ENCODE measurements around the gene S100PBP. TPM values are rescaled to one million over a fixed set of nuclear protein-coding genes. Genes with fewer than 3 reads are reported as not detected.

S100PBP gene
- total and polyA plus RNA-seq, 2 of the 13 experiments (the other 11 are each of a cell fraction or from before 2014, with no cell fraction given): 20.4 to 26.1 TPM

DNA sequence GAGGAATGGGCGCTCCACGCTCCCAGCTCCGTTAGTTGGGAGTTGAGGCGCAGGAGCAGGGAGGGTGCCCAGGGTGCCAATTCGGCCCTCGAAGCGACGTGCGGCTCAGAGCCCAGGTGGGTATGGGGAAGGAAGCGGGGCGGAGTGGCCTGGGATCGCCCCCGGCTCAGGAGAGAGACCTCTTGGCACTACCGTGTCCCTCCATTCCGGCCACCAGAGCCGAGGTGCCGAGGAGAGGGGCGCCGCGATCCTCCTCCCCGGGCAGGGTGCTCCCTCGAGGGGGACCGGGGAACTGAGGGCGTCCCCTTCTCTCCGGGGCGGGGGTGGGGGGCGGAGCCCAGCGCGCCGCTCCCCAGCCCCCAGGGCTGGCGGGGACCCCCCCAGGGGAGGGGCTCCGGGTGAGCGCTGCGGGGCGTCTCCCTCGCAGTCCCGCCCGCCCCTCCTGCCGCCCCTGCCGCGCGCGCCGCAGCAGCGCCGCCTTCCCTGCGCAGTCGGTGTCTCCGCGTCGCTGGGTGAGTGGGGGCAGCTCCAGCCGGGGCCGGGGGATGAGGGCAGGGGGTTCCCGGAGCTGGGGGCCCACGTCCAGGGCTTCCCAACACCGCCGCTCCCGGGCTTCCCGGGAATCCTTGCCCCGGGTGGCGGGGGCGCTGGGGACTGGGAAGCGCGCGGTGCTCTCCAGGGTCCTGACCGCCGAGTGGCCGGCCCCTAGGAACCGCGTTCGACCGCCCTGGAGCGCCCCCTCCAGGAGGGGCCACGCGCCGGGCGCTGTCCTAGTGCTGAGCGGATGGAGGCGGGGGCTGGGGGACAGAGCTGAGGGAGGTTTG lies 68.8 kb downstream of the S100PBP start, which contains the start of gene HPCA (continued):
- TF ChIP-seq, protein P1, sequence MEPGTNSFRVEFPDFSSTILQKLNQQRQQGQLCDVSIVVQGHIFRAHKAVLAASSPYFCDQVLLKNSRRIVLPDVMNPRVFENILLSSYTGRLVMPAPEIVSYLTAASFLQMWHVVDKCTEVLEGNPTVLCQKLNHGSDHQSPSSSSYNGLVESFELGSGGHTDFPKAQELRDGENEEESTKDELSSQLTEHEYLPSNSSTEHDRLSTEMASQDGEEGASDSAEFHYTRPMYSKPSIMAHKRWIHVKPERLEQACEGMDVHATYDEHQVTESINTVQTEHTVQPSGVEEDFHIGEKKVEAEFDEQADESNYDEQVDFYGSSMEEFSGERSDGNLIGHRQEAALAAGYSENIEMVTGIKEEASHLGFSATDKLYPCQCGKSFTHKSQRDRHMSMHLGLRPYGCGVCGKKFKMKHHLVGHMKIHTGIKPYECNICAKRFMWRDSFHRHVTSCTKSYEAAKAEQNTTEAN (CRISPR knock-in tag; conservative IDR thresholded peaks at IDR 0.05): peak; percentile 97
- TF ChIP-seq MED8 (CRISPR knock-in tag; IDR thresholded peaks at IDR 0.05; ENCODE audit: insufficient replicate concordance) (peak; percentile 54), ZNF7 (CRISPR knock-in tag; IDR thresholded peaks at IDR 0.05) (peak; percentile 84), MIER3 (CRISPR knock-in tag; IDR thresholded peaks at IDR 0.05; ENCODE audit: borderline replicate concordance) (peak; percentile 93), ZNF224 (CRISPR knock-in tag; IDR thresholded peaks at IDR 0.05) (no peak), ATF7 (IDR thresholded peaks at IDR 0.05) (no peak), ATF7 (CRISPR knock-in tag; IDR thresholded peaks at IDR 0.05) (no peak), NR2F1 (CRISPR knock-in tag; IDR thresholded peaks at IDR 0.05) (no peak), ZKSCAN5 (CRISPR knock-in tag; IDR thresholded peaks at IDR 0.05) (no peak), ZNF83 (CRISPR knock-in tag; IDR thresholded peaks at IDR 0.05; ENCODE audit: borderline replicate concordance) (peak; percentile 98), FOXP1 (IDR thresholded peaks at IDR 0.05) (no peak), FOXP1 (CRISPR knock-in tag; IDR thresholded peaks at IDR 0.05) (peak; percentile 36; the same call in 1 of the 2 replicates)
- TF ChIP-seq, protein P2, sequence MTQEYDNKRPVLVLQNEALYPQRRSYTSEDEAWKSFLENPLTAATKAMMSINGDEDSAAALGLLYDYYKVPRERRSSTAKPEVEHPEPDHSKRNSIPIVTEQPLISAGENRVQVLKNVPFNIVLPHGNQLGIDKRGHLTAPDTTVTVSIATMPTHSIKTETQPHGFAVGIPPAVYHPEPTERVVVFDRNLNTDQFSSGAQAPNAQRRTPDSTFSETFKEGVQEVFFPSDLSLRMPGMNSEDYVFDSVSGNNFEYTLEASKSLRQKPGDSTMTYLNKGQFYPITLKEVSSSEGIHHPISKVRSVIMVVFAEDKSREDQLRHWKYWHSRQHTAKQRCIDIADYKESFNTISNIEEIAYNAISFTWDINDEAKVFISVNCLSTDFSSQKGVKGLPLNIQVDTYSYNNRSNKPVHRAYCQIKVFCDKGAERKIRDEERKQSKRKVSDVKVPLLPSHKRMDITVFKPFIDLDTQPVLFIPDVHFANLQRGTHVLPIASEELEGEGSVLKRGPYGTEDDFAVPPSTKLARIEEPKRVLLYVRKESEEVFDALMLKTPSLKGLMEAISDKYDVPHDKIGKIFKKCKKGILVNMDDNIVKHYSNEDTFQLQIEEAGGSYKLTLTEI (CRISPR knock-in tag; conservative IDR thresholded peaks at IDR 0.05): no peak
- TF ChIP-seq, protein P3, sequence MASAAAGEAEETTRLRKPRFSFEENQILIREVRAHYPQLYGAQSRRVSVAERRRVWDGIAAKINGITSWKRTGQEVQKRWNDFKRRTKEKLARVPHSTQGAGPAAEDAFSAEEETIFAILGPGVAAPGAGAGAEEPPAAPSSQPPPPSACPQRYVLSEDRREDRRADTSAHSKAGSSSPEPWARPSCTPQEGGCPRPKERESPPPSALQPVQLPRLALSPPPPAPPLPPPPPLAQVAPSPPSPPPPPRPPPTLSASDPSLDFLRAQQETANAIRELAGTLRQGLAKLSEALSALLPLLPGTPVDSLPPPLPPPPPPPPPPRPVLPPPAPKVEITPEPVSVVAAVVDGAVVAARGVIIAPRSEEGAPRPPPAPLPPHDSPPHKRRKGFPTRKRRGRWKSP (CRISPR knock-in tag; IDR thresholded peaks at IDR 0.05): peak; percentile 89
- TF ChIP-seq, protein P4, sequence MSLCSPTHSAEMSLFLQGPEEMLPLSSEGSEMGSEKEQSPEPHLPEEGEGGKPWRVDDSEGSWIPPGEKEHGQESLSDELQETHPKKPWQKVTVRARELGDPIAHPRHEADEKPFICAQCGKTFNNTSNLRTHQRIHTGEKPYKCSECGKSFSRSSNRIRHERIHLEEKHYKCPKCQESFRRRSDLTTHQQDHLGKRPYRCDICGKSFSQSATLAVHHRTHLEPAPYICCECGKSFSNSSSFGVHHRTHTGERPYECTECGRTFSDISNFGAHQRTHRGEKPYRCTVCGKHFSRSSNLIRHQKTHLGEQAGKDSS (CRISPR knock-in tag; IDR thresholded peaks at IDR 0.05; ENCODE audit: borderline replicate concordance, low read depth): peak; percentile 90; the same call in 1 of the 2 replicates
- TF ChIP-seq, protein P5, sequence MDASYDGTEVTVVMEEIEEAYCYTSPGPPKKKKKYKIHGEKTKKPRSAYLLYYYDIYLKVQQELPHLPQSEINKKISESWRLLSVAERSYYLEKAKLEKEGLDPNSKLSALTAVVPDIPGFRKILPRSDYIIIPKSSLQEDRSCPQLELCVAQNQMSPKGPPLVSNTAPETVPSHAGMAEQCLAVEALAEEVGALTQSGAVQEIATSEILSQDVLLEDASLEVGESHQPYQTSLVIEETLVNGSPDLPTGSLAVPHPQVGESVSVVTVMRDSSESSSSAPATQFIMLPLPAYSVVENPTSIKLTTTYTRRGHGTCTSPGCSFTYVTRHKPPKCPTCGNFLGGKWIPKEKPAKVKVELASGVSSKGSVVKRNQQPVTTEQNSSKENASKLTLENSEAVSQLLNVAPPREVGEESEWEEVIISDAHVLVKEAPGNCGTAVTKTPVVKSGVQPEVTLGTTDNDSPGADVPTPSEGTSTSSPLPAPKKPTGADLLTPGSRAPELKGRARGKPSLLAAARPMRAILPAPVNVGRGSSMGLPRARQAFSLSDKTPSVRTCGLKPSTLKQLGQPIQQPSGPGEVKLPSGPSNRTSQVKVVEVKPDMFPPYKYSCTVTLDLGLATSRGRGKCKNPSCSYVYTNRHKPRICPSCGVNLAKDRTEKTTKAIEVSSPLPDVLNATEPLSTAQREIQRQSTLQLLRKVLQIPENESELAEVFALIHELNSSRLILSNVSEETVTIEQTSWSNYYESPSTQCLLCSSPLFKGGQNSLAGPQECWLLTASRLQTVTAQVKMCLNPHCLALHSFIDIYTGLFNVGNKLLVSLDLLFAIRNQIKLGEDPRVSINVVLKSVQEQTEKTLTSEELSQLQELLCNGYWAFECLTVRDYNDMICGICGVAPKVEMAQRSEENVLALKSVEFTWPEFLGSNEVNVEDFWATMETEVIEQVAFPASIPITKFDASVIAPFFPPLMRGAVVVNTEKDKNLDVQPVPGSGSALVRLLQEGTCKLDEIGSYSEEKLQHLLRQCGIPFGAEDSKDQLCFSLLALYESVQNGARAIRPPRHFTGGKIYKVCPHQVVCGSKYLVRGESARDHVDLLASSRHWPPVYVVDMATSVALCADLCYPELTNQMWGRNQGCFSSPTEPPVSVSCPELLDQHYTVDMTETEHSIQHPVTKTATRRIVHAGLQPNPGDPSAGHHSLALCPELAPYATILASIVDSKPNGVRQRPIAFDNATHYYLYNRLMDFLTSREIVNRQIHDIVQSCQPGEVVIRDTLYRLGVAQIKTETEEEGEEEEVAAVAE (CRISPR knock-in tag; IDR thresholded peaks at IDR 0.05; ENCODE audit: borderline replicate concordance): peak; percentile 94
- TF ChIP-seq, protein P6, sequence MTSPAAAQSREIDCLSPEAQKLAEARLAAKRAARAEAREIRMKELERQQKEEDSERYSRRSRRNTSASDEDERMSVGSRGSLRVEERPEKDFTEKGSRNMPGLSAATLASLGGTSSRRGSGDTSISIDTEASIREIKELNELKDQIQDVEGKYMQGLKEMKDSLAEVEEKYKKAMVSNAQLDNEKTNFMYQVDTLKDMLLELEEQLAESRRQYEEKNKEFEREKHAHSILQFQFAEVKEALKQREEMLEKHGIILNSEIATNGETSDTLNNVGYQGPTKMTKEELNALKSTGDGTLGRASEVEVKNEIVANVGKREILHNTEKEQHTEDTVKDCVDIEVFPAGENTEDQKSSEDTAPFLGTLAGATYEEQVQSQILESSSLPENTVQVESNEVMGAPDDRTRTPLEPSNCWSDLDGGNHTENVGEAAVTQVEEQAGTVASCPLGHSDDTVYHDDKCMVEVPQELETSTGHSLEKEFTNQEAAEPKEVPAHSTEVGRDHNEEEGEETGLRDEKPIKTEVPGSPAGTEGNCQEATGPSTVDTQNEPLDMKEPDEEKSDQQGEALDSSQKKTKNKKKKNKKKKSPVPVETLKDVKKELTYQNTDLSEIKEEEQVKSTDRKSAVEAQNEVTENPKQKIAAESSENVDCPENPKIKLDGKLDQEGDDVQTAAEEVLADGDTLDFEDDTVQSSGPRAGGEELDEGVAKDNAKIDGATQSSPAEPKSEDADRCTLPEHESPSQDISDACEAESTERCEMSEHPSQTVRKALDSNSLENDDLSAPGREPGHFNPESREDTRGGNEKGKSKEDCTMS (CRISPR knock-in tag; conservative IDR thresholded peaks at IDR 0.05): peak; percentile 98
